Neural cell (in vitro differentiated cells): ENCODE data around the gene LINC00237. TPM values are rescaled to one million over a fixed set of nuclear protein-coding genes. Genes with fewer than 3 reads are reported as not detected.

Source experiments
- H2AFZ ChIP-seq: fragments of 200-600, 300-800 bp; sonication (generic), shearing (Covaris generic); 2 replicates; pipeline ENCODE4 v1.6.0; 2014; ENCODE audit warnings: low read depth, mild to moderate bottlenecking, antibody characterized with exemption, low read length, moderate library complexity
- H3F3A ChIP-seq: fragments of 200-600 bp; shearing (Covaris generic); 2 replicates; pipeline ENCODE4 v1.6.1; 2016; ENCODE audit warnings: mild to moderate bottlenecking, moderate library complexity, mixed read lengths, antibody characterized with exemption, low read length; ENCODE audit not compliant: insufficient read depth, poor library complexity, severe bottlenecking
- H3K27ac ChIP-seq: fragments of 200-600, 300-800 bp; sonication (generic), shearing (Covaris generic); 2 replicates; pipeline ENCODE4 v1.5.1; 2014; ENCODE audit warnings: mild to moderate bottlenecking, low read length, moderate library complexity
- H3K27me3 ChIP-seq: fragments of 300-800, 200-600 bp; sonication (generic), shearing (Covaris generic); 2 replicates; pipeline ENCODE4 v1.6.0; 2014; ENCODE audit warnings: mild to moderate bottlenecking, low read depth, low read length, moderate library complexity; ENCODE audit not compliant: insufficient read depth
- H3K36me3 ChIP-seq: fragments of 300-800, 200-600 bp; sonication (generic), shearing (Covaris generic); 2 replicates; pipeline ENCODE4 v1.5.1; 2014; ENCODE audit warnings: mild to moderate bottlenecking, antibody characterized with exemption, low read length, moderate library complexity; ENCODE audit not compliant: insufficient read depth
- H3K4me2 ChIP-seq: fragments of 300-800, 200-600 bp; sonication (generic), shearing (Covaris generic); 2 replicates; pipeline ENCODE4 v1.6.0; 2014; ENCODE audit warnings: mild to moderate bottlenecking, low read length
- H3K4me3 ChIP-seq: fragments of 300-800, 200-600 bp; sonication (generic), shearing (Covaris generic); 2 replicates; pipeline ENCODE4 v1.5.1; 2014; ENCODE audit warnings: mild to moderate bottlenecking, low read length, moderate library complexity
- H3K79me2 ChIP-seq: fragments of 200-600 bp; shearing (Covaris generic); replicated peaks from 2 replicates; pipeline ENCODE4 v1.6.0; 2014; ENCODE audit warnings: mild to moderate bottlenecking, low read length, moderate library complexity; ENCODE audit not compliant: insufficient read depth
- H3K9ac ChIP-seq: fragments of 300-800, 200-600 bp; sonication (generic), shearing (Covaris generic); 2 replicates; pipeline ENCODE4 v1.6.1; 2016; ENCODE audit warnings: mild to moderate bottlenecking, low read length, mixed read lengths
- H3K9me2 ChIP-seq: fragments of 200-600 bp; shearing (Covaris generic); 2 replicates; pipeline ENCODE4 v1.6.1; 2016; ENCODE audit warnings: mild to moderate bottlenecking, low read length, mixed read lengths; ENCODE audit not compliant: insufficient read depth
- H3K9me3 ChIP-seq: fragments of 200-600, 300-800 bp; sonication (generic), shearing (Covaris generic); 2 replicates; pipeline ENCODE4 v1.6.1; 2016; ENCODE audit warnings: mild to moderate bottlenecking, mixed run types, low read length, moderate library complexity, mixed read lengths
- H4K20me1 ChIP-seq: fragments of 200-600 bp; shearing (Covaris generic); 2 replicates; pipeline ENCODE4 v1.6.1; 2016; ENCODE audit warnings: mild to moderate bottlenecking, mixed run types; ENCODE audit not compliant: insufficient read depth
- CTCF ChIP-seq: fragments of 450-650 bp; IDR thresholded peaks from 2 replicates; pipeline ENCODE4 v1.5.1; 2014; ENCODE audit warnings: antibody characterized with exemption, mild to moderate bottlenecking, moderate library complexity; ENCODE audit not compliant: poor library complexity, severe bottlenecking
- EP300 ChIP-seq: fragments of 450-650 bp; conservative IDR thresholded peaks from 2 replicates; pipeline ENCODE4 v1.6.1; 2014; ENCODE audit warnings: antibody characterized with exemption, mild to moderate bottlenecking, moderate library complexity; ENCODE audit not compliant: poor library complexity, severe bottlenecking
- EZH2 ChIP-seq: fragments of 200-600, 300-800 bp; shearing (Covaris generic), sonication (generic); IDR thresholded peaks from 2 replicates; pipeline ENCODE4 v1.6.1; 2014; ENCODE audit warnings: antibody characterized with exemption, low read length, borderline replicate concordance, mild to moderate bottlenecking; ENCODE audit not compliant: insufficient read depth, poor library complexity, severe bottlenecking
- MXI1 ChIP-seq: fragments of 450-650 bp; conservative IDR thresholded peaks from 2 replicates; pipeline ENCODE4 v1.6.1; 2014; ENCODE audit warnings: antibody characterized with exemption, mild to moderate bottlenecking; ENCODE audit not compliant: poor library complexity, severe bottlenecking
- POLR2AphosphoS5 ChIP-seq: IDR thresholded peaks from 2 replicates; pipeline ENCODE4 v1.6.1; 2012
- RAD21 ChIP-seq: fragments of 450-650 bp; conservative IDR thresholded peaks from 2 replicates; pipeline ENCODE4 v1.6.1; 2014; ENCODE audit warnings: antibody characterized with exemption, mild to moderate bottlenecking, moderate library complexity
- SMC3 ChIP-seq: fragments of 450-650 bp; conservative IDR thresholded peaks from 2 replicates; pipeline ENCODE4 v1.6.1; 2014; ENCODE audit warnings: antibody characterized with exemption, mild to moderate bottlenecking, moderate library complexity; ENCODE audit not compliant: poor library complexity
- TAF1 ChIP-seq: IDR thresholded peaks from 2 replicates; pipeline ENCODE4 v1.6.1; 2012; ENCODE audit warnings: low read depth
- polyA plus RNA-seq: library from polyadenylated mRNA; depleted of rRNA; stranded (reverse); fragments of >200 nt; gene quantifications from 2 replicates; pipeline ENCODE4 v1.2.3, GENCODE V29; 2014
- TF ChIP-seq, protein P1 (sequence below): IDR thresholded peaks from 2 replicates; pipeline ENCODE4 v1.6.1; 2012; ENCODE audit warnings: borderline replicate concordance

The LINC00237 gene
- polyA plus RNA-seq, 1 donor from 2014 or later, result not detected

GRCh38 chr20:21090721-21091120, 15.4 kb downstream of the LINC00237 start:
- Histone ChIP-seq H3F3A (no peaks in the 10 kb centered on the region), H4K20me1 (no peaks in the 10 kb centered on the region), H2AFZ (no peak overlapping the region), H3K4me3 (peak overlapping the region; percentile 43), H3K9me2 (no peaks in the 10 kb centered on the region), H3K79me2 (no peaks in the 10 kb centered on the region), H3K27me3 (peaks cover 43% of the 10 kb centered on the region), H3K27ac (no peak overlapping the region), H3K9me3 (no peaks in the 10 kb centered on the region), H3K4me2 (peak overlapping the region; percentile 23), H3K9ac (no peak overlapping the region), H3K36me3 (no peaks in the 10 kb centered on the region)
- TF ChIP-seq TAF1 (no peak), RAD21 (no peak), CTCF (no peak), MXI1 (no peak), EP300 (no peak), SMC3 (no peak)
- TF ChIP-seq, protein P1, sequence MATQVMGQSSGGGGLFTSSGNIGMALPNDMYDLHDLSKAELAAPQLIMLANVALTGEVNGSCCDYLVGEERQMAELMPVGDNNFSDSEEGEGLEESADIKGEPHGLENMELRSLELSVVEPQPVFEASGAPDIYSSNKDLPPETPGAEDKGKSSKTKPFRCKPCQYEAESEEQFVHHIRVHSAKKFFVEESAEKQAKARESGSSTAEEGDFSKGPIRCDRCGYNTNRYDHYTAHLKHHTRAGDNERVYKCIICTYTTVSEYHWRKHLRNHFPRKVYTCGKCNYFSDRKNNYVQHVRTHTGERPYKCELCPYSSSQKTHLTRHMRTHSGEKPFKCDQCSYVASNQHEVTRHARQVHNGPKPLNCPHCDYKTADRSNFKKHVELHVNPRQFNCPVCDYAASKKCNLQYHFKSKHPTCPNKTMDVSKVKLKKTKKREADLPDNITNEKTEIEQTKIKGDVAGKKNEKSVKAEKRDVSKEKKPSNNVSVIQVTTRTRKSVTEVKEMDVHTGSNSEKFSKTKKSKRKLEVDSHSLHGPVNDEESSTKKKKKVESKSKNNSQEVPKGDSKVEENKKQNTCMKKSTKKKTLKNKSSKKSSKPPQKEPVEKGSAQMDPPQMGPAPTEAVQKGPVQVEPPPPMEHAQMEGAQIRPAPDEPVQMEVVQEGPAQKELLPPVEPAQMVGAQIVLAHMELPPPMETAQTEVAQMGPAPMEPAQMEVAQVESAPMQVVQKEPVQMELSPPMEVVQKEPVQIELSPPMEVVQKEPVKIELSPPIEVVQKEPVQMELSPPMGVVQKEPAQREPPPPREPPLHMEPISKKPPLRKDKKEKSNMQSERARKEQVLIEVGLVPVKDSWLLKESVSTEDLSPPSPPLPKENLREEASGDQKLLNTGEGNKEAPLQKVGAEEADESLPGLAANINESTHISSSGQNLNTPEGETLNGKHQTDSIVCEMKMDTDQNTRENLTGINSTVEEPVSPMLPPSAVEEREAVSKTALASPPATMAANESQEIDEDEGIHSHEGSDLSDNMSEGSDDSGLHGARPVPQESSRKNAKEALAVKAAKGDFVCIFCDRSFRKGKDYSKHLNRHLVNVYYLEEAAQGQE, result no peak

DNA sequence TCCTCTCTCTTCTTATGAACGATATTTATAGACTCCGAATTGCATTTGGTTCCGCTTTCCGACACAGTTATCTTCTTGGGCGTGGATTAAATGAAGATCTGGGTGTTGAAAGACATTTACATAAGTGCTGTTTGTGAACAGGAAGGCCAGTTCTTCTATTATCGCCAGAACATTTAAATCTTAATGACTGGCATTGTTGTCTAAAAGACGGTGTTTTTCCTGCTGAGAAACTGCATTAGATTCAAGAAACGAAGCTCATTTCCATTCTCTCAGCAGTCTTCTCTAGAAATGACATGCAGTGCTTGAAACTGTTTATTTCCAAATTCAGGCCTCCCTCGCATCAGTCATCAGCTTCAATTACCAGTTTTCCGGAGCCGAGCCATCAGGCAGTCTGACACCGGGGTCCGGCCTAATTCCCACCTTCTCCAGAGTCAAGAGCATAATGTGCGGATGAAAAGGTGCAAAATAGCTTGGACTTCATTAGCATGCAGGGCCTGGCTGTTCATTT, 16.0 kb downstream of the LINC00237 start:
- no peaks in the 10 kb centered on the region for H3K9me2 ChIP-seq
- no peaks in the 10 kb centered on the region for H3K79me2 ChIP-seq
- H3K36me3 ChIP-seq, result no peaks in the 10 kb centered on the region
- no peaks in the 10 kb centered on the region for H4K20me1 ChIP-seq
- H3F3A ChIP-seq, result no peaks in the 10 kb centered on the region
- H2AFZ ChIP-seq, result no peak overlapping the region
- H3K27ac ChIP-seq, result no peak overlapping the region
- peak overlapping the region; percentile 23 for H3K4me2 ChIP-seq
- no peak overlapping the region for H3K9ac ChIP-seq
- peak overlapping the region; percentile 43 for H3K4me3 ChIP-seq
- no peaks in the 10 kb centered on the region for H3K9me3 ChIP-seq
- peaks cover 38% of the 10 kb centered on the region for H3K27me3 ChIP-seq
- TF ChIP-seq CTCF, result no peak
- TF ChIP-seq MXI1, result no peak
- no peak for TF ChIP-seq EZH2
- TF ChIP-seq, protein P1, result no peak
- TF ChIP-seq TAF1, result no peak
- no peak for TF ChIP-seq EP300
- no peak for TF ChIP-seq POLR2AphosphoS5
- TF ChIP-seq RAD21, result no peak
- TF ChIP-seq SMC3, result no peak
